Skeletal muscle tissue (tissue), 4 donors: ENCODE data around the gene UBAP1. TPM values are rescaled to one million over a fixed set of nuclear protein-coding genes. Genes with fewer than 3 reads are reported as not detected.
A peak's percentile ranks its signal among the peaks of the same experiment; 100 is the strongest.
"Not testable (repeated sequence)": the region's sequence is repeated elsewhere in the genome, so short reads cannot be mapped to it uniquely, and the experiment has no call there.

Experiments
- H3K27ac ChIP-seq: one replicate; pipeline ENCODE4 v1.7.0; 2013; ENCODE audit warnings: mild to moderate bottlenecking, low read depth, low read length, inconsistent platforms
- H3K27me3 ChIP-seq, 3 donors: one replicate each; pipeline ENCODE4 v1.7.0; 2013; ENCODE audit warnings: low read length in 3 of 3; ENCODE audit not compliant: control insufficient read depth in 3 of 3, insufficient read depth in 3 of 3
- H3K36me3 ChIP-seq, 3 donors: one replicate each; pipeline ENCODE4 v1.7.0; 2013; ENCODE audit warnings: low read length in 3 of 3; ENCODE audit not compliant: control insufficient read depth in 3 of 3, insufficient read depth in 3 of 3
- H3K4me1 ChIP-seq, 3 donors: one replicate each; pipeline ENCODE4 v1.7.0; 2013; ENCODE audit warnings: low read length in 3 of 3, mild to moderate bottlenecking in 3 of 3; ENCODE audit not compliant: control insufficient read depth in 3 of 3, insufficient read depth in 3 of 3
- H3K4me3 ChIP-seq, 3 donors: one replicate each; pipeline ENCODE4 v1.7.0; 2013; ENCODE audit warnings: low read length in 3 of 3
- H3K9ac ChIP-seq, 3 donors: one replicate each; pipeline ENCODE4 v1.7.0; 2013; ENCODE audit warnings: low read length in 3 of 3, mild to moderate bottlenecking in 3 of 3, moderate library complexity in 2 of 3, low read depth in 1 of 3
- H3K9me3 ChIP-seq, 3 donors: one replicate each; pipeline ENCODE4 v1.7.0; 2013; ENCODE audit warnings: low read length in 3 of 3; ENCODE audit not compliant: control insufficient read depth in 3 of 3
- total RNA-seq: library from RNA; depleted of rRNA; stranded (reverse); fragments of >200 nt; gene quantifications from one replicate; pipeline ENCODE4 v1.2.3, GENCODE V29; 2014
- donor health status: Osteomylitis.

Gene UBAP1
- total RNA-seq, 1 donor from 2014 or later, result 21.4 TPM

GRCh38 chr9:34242830-34243229 lies 64.0 kb downstream of the UBAP1 start:
- peak overlapping the region in 1 of 3 donors; percentile 19 for H3K4me3 ChIP-seq
- peak overlapping the region; percentile 89 for H3K27ac ChIP-seq

GRCh38 chr9:34245212-34245611 lies 66.4 kb downstream of the UBAP1 start:
- H3K36me3 ChIP-seq, result peaks cover 17 to 25% (median 22%) of the 10 kb centered on the region in 3 donors
- peaks cover 20 to 42% (median 30%) of the 10 kb centered on the region in 3 donors for H3K4me1 ChIP-seq
- not testable (repeated sequence) for H3K27ac ChIP-seq, H3K9ac ChIP-seq, H3K4me3 ChIP-seq, H3K27me3 ChIP-seq, H3K9me3 ChIP-seq

More at GRCh38 chr9:34242830-34243229, 64.0 kb downstream of the UBAP1 start:
- Histone ChIP-seq H3K4me1 (peaks cover 12 to 39% (median 22%) of the 10 kb centered on the region in 3 donors), H3K36me3 (peaks cover 12 to 22% (median 17%) of the 10 kb centered on the region in 3 donors), H3K27me3 (no peaks in the 10 kb centered on the region), H3K9me3 (no peaks in the 10 kb centered on the region), H3K9ac (peak overlapping the region in 2 of 3 donors; percentile 1 to 34)

- H3K27me3 ChIP-seq, result no peaks in the 10 kb centered on the region
- peak overlapping the region; percentile 65 for H3K27ac ChIP-seq
- H3K4me3 ChIP-seq, result peak overlapping the region in 1 of 3 donors; percentile 41
- H3K9me3 ChIP-seq, result no peaks in the 10 kb centered on the region
- H3K36me3 ChIP-seq, result peaks cover 21 to 33% (median 31%) of the 10 kb centered on the region in 3 donors
- peaks cover 20 to 38% (median 30%) of the 10 kb centered on the region in 3 donors for H3K4me1 ChIP-seq
- no peak overlapping the region for H3K9ac ChIP-seq
Measured at GRCh38 chr9:34246453-34246852, 67.6 kb downstream of the UBAP1 start.

GRCh38 chr9:34247782-34248181 lies 68.9 kb downstream of the UBAP1 start:
- Histone ChIP-seq H3K4me1 (peaks cover 19 to 32% (median 26%) of the 10 kb centered on the region in 3 donors), H3K36me3 (peaks cover 18 to 32% (median 29%) of the 10 kb centered on the region in 3 donors)
- not testable (repeated sequence) for H3K27ac ChIP-seq

GRCh38 chr9:34249274-34249673 lies 70.4 kb downstream of the UBAP1 start:
- no peaks in the 10 kb centered on the region for H3K9me3 ChIP-seq
- peak overlapping the region; percentile 36 for H3K27ac ChIP-seq
- H3K4me3 ChIP-seq, result no peak overlapping the region
- no peaks in the 10 kb centered on the region for H3K27me3 ChIP-seq
- H3K36me3 ChIP-seq, result peaks cover 18 to 32% (median 29%) of the 10 kb centered on the region in 3 donors
- peaks cover 27 to 39% (median 33%) of the 10 kb centered on the region in 3 donors for H3K4me1 ChIP-seq
- H3K9ac ChIP-seq, result peak overlapping the region in 1 of 3 donors; percentile 26

More at GRCh38 chr9:34247782-34248181, 68.9 kb downstream of the UBAP1 start:
- H3K27me3 ChIP-seq, H3K4me3 ChIP-seq, H3K9ac ChIP-seq, H3K9me3 ChIP-seq: not testable (repeated sequence)

- H3K9ac ChIP-seq, result no peak overlapping the region
- no peaks in the 10 kb centered on the region for H3K27me3 ChIP-seq
- no peaks in the 10 kb centered on the region for H3K9me3 ChIP-seq
- peaks cover 18 to 32% (median 29%) of the 10 kb centered on the region in 3 donors for H3K36me3 ChIP-seq
- H3K4me3 ChIP-seq, result no peak overlapping the region
- peaks cover 42 to 53% (median 47%) of the 10 kb centered on the region in 3 donors for H3K4me1 ChIP-seq
- H3K27ac ChIP-seq, result no peak overlapping the region
Measured at GRCh38 chr9:34250721-34251120, 71.9 kb downstream of the UBAP1 start.

- Histone ChIP-seq H3K4me3 (no peak overlapping the region), H3K36me3 (peaks cover 18 to 29% (median 25%) of the 10 kb centered on the region in 3 donors), H3K9ac (no peak overlapping the region), H3K27ac (peak overlapping the region; percentile 88), H3K4me1 (peaks cover 49 to 58% (median 55%) of the 10 kb centered on the region in 3 donors), H3K9me3 (no peaks in the 10 kb centered on the region), H3K27me3 (no peaks in the 10 kb centered on the region)
Measured at GRCh38 chr9:34252016-34252415, 73.2 kb downstream of the UBAP1 start.

- peak overlapping the region; percentile 88 for H3K27ac ChIP-seq
Measured at GRCh38 chr9:34252670-34253459, 74.0 kb downstream of the UBAP1 start.

GRCh38 chr9:34253460-34253837 lies 74.6 kb downstream of the UBAP1 start:
- H3K27ac ChIP-seq, result peak overlapping the region; percentile 88
- H3K27me3 ChIP-seq, result no peaks in the 10 kb centered on the region
- H3K4me3 ChIP-seq, result no peak overlapping the region
- peak overlapping the region; percentile 53 to 66 (median 57) for H3K9ac ChIP-seq
- H3K36me3 ChIP-seq, result peaks cover 18 to 25% (median 25%) of the 10 kb centered on the region in 3 donors
- peaks cover 48 to 60% (median 56%) of the 10 kb centered on the region in 3 donors for H3K4me1 ChIP-seq
- no peaks in the 10 kb centered on the region for H3K9me3 ChIP-seq

More at GRCh38 chr9:34252670-34253459, 74.0 kb downstream of the UBAP1 start:
- Histone ChIP-seq H3K9me3 (no peaks in the 10 kb centered on the region), H3K9ac (peak overlapping the region in 2 of 3 donors; percentile 55 to 60), H3K27me3 (no peaks in the 10 kb centered on the region), H3K4me1 (peaks cover 49 to 64% (median 59%) of the 10 kb centered on the region in 3 donors), H3K4me3 (peak overlapping the region in 1 of 3 donors; percentile 3), H3K36me3 (peaks cover 18 to 29% (median 25%) of the 10 kb centered on the region in 3 donors)
